Stimulated activated CD4-positive, alpha-beta T cell treated with anti-CD3 and anti-CD28 coated beads, Interleukin-4, amount 100 ng/mL, for 48 hours (primary cell): ENCODE measurements around the gene PPP2R5C.

Experiments
- DNase-seq, 2 donors: peaks; one replicate each; pipeline ENCODE4 v3.0.0-alpha.2; 2020; ENCODE audit warnings: low read depth in 2 of 2

Gene PPP2R5C

DNA sequence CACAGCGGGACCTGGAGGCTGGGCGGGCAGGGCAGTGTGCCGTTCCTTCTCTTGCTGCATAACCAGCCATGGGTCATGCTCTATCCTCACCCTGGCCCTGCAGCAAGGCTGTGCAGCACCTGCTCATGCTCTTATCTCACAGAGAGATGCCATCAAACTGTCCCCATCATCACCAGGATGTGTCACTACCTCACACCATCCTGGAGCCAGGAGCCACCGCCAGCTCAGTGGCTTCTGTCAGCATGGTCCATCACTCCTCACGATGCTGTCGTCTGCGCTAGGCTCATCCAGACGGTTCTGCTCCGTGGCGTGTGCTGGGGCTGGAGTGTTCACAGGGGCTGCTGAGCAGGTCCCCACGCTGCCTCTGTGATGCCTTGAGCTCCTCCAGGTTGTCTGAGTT, 125.7 kb downstream of the PPP2R5C start:
- no peak for DNase-seq

DNA sequence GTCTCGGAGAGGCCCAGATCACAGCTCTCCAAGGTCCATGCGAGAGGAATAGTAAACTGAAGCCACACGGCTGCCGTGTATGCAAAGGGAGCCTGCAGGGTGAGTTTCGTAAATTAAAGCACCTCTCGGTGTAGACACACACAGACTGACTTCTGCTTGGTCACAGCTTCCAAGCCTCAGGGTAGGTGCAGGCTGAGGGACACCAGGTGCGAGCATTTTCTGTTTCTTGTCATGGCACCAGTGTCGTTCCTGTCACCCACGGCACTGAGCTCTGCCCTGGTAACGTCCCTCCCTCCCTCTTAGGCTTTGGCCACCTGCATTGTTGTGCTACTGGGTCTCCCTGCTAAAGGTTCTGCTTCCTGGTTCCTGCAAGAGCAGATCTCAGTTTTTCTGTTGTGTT, 126.7 kb downstream of the PPP2R5C start:
- no peak for DNase-seq

DNA sequence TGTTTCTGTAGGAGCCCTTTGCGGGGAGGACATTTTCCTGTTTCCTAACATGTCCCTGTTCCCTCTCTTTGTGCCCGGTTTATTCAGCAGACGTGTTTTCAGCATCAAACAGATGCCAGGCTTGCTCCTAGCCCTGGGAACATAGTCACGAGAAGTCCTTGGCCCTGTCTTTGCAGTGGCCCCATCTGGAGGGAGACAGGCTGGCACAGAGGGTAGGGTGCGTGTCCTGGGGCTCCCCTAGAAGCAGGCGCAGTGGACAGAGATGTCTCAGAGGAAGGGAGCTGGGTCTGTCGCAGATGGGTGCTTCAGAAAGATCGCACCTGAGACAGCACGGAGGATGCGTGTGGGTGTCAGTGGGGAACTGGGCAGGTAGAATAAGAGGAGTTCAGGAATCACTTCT, 127.9 kb downstream of the PPP2R5C start:
- no peak for DNase-seq

DNA sequence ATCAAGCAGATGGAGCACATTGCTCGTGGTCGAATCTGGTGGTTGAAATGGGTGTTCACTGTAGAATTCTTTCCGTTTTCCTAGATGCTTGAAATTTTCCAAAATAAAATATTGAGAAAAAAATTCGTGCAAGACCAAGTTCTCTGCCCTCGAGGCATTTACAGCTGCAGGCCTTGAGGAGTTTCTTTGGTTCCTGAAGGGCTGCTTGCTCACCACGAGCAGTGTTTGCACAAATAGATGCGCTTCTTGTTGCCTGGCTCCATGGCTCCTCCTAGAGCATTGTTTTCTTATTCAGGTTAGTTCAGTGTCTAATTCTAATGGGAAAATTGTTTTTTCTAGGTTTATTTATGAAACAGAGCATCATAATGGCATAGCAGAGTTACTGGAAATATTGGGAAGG, 128.4 kb downstream of the PPP2R5C start:
- DNase-seq = no peak

DNA sequence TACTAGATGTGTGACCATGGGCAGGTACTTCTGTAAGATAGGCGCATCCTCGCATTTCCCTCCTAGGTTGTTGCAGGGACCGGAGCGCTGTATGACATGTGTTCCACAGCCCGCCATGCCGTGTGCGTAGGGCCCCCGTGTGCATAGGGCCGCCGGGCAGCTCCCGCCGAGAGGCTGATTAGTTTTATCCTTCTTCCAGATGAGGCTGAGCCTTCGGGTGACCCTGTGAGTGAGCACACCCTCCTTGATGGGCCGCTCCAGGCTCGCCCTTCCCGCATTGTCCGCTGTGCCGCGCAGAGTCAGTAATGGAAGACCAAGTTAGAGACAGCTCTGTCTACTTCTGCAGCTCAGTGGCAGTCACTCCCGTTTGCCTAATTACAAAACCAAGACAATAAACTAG, 130.0 kb downstream of the PPP2R5C start:
- no peak for DNase-seq

DNA sequence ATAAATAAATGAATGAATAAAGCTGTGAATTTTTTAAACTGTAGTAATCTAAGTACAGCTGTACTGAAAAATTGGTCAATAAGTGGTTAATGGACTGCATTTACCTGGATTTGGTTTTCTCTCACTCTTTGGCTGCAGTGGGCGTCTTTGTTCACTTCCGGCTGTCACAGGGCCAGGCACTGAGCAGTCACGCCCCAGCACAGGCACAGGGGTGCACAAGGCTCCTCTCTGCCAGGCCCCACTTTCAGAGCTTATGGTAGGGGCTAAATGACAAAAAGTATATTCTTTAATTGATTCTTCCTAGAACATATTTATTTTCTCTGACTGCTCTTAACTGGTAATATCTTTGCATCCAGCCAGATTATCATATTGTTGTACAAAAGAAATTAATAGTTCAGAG, 132.2 kb downstream of the PPP2R5C start:
- no peak for DNase-seq

DNA sequence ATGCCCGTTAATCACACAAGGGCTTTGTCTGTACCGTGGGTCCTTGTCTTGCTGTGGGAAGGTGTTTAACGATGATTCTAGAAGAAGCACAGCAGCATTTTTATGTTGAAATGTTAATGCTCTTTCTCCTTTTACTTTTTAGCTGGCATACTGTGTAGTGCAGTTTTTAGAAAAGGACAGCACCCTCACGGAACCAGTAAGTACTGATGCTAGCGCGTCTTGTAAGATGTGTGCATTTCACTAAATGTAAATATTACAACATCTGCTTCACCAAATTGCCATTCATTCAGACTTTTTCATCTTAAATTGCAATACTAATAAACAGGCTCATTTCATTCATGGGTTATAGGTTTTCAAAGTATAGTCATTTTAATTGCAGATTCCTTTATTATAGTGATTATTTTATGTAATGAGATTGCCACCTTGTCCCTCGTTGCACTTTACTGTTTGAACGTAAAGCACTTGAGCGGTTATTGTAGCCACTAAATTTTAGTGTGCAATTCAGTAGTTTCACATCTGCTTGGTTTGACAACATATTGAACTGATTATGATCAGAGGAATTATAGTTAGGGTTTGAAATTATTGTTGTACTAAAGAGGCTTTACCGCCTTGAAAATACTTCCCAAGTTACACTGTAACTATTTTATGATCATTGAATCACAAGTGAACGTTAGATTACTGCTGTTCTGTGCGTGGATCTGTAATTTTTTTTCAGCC, 133.0 kb downstream of the PPP2R5C start:
- no peak for DNase-seq

DNA sequence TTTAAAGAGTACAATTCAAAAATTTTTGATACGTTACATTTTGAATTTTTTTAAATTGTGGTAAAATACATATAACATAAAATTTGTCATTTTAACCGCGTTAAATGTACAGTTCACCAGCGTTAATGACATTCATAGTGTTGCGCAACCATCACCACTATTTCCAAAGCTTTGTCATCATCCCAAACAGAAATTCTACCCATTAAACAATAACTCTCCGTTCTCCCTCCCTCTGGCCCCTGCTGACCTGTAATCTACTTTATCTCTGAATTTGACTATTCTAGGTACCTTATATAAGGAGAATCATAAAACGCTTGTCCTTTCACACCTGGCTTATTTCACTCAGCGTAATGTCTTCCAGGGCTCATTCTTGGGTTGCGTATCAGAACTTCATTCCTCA, 133.7 kb downstream of the PPP2R5C start:
- no peak for DNase-seq

DNA sequence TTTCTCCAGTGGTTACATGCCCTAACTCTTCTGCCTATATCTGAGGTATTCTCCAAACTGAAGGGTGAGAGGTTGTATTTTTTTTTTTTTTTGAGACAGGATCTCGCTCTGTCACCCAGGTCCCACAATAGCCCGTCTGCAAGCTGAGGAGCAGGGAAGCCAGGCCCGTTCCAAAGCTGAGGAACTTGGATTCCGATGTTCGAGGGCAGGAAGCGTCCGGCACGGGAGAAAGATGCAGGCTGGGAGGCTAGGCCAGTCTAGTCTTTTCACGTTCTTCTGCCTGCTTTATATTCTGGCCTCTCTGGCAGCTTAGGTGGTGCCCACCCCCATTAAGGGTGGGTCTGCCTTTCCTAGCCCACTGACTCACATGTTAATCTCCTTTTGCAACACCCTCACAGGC, 135.8 kb downstream of the PPP2R5C start:
- DNase-seq = no peak

DNA sequence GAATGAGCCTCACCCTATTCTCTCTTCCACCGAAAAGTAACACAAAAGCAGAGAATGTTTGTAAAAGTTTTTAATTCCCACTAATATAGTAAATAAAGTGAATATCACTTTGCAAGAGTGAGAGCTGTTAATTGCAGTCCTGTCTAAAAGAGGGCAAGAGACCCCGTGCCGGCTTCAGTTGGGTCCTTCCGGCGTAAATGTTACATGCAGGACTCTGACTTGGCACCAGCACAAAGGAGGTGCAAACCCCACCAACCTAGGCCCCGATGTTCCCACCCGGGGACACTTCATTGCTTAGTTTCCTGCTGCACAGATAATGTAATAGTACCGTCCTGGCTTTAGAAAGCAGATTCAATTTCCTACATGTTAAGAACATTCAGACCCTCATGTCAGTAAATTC, 136.9 kb downstream of the PPP2R5C start:
- no peak for DNase-seq

DNA sequence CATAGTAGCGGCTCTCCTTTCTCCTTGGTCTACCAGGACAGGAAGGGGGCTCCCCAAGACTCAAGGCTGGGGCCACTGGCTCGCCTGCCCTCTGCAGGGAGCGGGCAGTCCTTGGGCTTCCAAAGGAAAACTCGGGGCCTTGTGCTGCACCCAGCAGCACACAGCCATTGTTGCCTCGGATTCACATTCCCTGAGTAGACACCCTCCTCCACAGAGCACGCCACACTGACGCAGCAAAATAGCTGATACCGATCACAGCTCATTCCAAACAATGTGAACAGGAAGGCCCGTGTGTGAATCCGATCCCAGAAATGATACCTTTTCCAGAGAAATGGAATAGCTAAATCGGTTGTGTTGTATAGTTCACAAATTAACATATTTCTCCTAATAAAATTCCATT, 137.8 kb downstream of the PPP2R5C start:
- DNase-seq = no peak

DNA sequence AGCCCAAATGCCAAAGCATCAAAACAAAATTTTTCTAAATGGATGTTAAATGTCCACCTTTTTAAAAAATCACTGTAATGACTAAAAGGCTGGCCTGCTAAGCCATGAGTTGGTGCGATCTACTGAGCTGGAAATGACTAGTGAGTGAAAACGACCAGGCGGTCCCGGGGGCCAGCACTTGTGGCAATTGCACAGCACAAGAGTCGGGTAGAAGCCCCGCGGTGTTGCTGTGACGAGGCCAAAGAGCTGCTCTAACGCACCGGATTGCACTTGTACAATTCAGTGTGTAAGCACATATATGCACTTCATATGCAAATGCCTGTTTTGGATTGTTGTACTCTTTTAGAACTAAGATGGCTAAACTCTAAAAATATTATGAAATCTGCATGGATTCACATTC, 138.7 kb downstream of the PPP2R5C start:
- DNase-seq = no peak

DNA sequence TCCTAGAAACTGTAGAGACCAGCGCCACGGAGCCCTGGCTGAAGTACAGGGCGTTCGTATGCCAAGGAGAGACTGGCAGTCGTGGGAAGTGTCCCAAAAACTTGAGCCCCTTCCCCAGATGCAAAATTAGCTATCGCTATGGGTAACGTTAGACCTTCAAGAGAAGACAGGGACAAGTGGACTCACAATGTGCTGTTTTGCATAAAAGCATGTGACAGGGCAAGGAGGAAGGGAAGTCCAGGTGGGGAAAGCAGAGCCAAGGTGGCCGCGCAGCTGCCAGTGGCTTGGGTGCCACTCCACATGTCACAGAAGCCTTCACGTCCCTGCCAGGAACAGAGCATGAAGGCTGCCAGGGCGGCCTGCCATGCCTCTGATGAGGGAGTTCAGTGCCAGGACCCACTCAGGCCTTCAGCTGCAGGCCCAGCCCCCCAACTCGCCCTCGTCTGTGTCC, 141.6 kb downstream of the PPP2R5C start:
- DNase-seq = no peak

DNA sequence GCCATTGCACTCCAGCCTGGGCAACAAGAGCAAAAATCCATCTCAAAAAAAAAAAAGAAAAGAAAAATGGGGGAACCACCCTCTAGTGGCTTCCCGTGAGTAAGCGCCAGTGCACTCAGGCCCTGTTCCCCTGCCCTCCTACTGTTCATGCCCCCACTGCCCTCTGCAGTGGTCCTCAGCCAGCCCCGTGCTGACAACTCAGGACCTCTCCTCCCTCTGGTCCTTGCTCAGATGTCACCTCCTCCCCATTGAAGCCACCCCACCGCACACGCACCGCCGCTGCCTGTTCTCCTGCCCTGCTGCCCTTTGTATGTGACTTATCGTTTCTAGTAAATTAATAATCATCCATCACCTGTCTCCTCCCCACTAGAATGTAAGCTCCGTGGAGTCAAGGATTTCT, 144.1 kb downstream of the PPP2R5C start:
- no peak for DNase-seq

DNA sequence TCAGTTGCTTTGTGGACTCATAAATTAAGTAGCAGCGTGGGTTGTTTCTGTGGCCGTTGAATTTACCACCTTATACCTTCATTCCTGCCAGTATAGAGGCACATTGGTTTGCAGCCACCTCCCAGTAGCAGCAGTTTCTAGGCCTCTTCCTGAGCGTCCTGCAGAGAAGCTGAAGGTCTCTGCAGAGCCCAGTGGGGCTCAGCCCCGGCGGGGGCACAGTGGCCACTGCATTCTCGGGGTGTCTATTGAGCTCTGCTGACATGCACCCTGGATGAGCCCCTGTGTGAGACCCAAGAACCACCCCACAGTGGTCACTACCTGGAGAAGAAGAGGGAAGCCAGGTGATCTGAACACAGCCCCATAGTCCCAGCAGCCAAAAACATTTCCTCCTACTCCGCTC, 145.1 kb downstream of the PPP2R5C start:
- DNase-seq = no peak

DNA sequence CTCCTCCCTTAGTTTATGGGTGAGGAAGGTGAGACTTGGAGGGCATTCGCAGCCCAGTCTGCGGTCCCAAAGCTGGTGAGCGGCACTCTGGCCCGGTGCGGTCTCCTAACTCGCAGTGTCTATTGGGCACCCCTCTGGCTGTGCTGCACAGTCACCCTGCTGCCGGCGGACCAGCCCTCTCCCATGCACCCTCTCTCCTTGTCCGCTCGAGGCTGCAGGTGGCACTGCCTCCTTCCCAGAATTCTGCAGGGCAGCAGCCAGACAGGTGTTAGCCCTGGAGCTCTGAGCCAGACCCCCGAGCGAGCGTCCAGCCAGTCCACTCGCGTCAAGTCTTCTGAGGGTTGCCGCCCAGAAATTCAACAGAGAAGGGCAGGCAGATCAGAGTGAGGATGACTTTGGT, 146.1 kb downstream of the PPP2R5C start:
- no peak for DNase-seq

DNA sequence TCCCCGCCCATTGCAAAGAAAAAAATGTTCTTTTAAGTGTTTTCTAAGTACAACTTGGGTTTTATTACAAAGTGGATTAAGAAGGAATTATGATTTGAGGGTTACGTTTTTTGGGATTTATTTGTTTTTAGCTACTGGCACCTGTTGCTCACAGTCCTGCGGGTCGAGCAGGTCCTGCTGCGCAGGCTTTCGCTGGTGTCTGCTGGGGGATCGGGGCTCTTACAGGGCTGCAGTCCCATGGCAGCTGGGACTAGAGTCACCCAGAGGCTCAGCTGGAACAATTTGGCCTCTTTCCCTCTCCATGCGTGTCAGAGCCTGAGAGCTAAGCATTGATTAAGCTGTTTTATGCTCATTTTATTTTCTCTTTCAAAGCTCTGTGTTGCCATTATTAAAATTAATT, 147.3 kb downstream of the PPP2R5C start:
- DNase-seq = no peak

DNA sequence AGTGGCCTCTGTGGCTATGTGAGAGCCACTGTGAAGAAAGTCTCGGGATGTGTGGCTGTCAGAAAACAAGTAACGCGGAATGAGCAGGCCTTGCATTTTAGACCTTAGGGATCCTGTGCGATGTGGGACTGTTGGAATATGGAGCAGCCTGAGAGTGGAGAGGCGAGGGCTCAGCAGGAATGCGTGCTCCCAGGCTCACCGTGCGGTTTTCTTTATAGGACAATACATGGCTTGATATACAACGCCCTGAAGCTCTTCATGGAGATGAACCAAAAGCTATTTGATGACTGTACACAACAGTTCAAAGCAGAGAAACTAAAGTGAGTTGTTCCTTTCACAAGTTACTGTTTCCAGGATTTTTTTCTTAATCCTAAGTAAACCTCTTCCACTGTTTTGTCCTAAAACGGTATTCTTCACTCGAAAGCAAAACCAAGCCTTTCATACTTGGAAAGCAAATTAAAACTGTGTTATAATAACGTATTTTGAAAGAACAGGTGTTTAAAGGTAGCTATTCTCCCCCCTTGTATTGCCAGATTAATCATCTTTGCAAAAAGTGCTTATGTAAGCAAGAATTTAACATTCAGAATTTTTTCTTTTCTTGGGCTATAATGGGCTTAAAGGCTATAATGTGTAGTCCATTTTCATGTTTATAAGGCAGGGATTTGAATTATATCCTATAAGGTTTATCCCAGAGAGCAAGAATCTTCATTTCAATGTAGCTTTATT, 148.0 kb downstream of the PPP2R5C start:
- no peak for DNase-seq

DNA sequence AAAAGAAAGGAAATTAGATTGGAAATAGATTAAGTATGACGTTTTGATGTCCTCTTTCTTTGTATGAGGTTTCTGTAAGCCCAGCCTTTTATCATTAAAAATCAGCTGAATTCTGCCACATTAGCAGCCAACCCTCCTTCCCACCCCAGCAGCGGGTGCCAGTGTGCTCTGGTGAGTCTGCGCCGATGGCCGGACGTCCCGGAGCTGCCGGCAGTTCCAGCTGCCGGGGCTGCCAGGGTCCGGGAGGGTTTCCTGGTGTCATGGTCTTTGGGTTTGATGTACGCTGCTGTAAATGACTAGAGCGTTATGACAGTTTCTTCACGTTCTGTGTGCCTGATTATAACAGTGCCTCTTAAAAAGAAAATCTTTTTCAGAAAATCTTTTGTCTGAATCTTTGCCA, 151.3 kb downstream of the PPP2R5C start:
- no peak for DNase-seq

DNA sequence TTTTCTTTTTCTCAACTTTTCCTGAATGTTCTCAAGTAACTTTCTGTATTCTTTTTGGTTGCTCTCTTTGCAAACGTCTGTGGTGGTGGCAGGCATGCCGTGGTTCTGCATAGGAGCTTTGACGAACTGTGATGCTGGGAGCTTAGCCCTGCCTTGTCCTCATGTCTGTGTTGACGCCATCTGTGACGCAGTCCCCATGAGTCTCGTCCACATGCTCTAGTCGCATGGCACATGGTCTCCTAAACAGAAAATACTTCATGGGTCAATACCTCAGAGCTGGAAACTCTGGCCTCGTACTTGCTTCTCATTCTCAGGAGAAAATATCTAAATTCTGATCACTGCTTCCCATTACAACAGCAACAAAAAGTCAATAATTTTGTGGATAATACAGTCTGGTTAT, 152.6 kb downstream of the PPP2R5C start:
- DNase-seq = no peak

DNA sequence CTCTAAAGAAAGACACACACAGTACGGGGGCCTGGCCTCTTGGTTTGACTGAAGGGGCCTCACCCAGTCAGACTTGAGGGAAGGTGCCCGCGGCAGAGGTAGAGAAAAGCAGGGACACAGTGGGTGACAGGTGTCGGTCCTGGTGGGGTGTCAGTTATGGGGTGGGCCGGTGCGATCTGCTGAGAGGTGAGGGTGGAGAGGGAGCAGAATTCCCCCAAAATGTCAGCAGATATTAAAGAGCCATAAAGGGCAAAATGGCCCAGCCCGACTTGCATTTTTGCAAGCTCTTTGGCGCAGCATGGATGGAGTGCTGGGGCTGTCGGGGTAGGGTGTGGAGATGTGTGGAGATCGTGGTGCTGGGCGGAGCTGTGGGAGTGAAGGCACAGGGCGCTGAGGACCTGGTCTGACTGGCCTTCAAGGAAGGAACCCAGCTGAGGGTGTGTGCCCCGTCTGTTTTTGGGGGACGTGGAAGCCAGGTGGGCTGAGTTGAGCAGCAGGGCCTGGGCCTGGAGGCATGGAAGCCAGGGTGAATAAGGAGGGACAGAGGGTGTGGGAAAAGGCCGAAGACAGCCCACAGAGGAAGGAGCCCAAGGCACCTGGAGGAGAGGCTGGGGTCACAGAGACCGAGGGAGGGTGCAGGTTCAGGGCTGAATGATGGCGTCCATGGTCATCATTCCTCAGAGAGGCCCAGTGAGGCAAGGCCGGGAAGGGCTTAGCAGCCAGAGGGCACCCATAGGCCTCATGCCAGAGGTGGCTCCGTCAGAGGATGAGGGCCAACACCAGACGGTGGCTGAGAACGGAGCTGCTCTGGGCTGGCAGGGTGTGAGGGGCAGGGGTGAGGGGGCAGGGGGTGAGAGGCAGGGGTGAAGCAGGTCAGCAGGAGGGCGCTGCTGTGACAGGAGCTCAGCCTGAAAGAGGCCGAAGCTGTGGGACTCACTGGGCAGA, 154.6 kb downstream of the PPP2R5C start:
- no peak for DNase-seq

DNA sequence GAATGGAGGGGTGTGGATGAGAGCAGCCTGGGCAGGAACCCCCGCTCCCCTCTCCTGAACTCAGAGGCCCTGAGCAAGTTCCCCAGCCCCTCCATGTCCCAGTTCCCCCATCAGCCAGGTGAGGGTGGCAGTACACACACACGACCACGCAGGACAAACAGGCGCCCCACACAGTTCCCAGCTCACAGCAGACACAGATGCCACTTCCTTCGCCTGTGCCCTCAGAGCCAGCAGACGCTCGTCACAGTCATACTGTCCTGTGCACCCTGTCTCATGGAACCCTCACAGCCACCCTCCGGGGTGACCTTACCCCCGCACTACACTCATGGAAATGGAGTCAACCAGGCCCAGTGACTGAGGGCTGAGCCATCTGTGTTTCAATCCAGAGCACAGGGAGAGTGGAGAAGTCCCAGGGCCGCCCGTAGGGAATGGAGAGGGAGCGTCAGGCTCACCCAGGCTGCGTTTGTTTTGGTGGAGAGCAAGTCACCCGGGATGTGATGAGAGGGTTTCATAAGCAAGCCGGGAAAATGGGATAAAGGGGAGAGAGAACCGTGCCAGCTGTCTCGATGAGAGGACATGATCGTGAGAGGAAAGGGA, 155.4 kb downstream of the PPP2R5C start:
- DNase-seq = no peak
